ENCODE measurements around the gene F10. TPM values are rescaled to one million over a fixed set of nuclear protein-coding genes. Genes with fewer than 3 reads are reported as not detected.
"Not testable (repeated sequence)": the region's sequence is repeated elsewhere in the genome, so short reads cannot be mapped to it uniquely, and the experiment has no call there.

The F10 gene
- total RNA-seq, 2 donors from 2014 or later, result not detected

GRCh38 chr13:113112475-113112874 is 10.1 kb upstream of the F10 start:
- not testable (repeated sequence) for H3K4me3 Mint-ChIP-seq; DNase-seq; H3K27me3 Mint-ChIP-seq (ENCODE audit: low read depth)

GRCh38 chr13:113112893-113113845 is 9.4 kb upstream of the F10 start:
- H3K36me3 Mint-ChIP-seq (ENCODE audit: insufficient read depth in 2 of 2), result peaks cover 0 to 2% of the 10 kb centered on the region in 2 donors
- no peaks in the 10 kb centered on the region for H3K4me1 Mint-ChIP-seq (ENCODE audit: low read depth)
- no peak overlapping the region for H3K27ac Mint-ChIP-seq
- no peak for DNase-seq
- no peaks in the 10 kb centered on the region for H3K9me3 Mint-ChIP-seq
- ATAC-seq (replicated peaks in 1 of 2), result no peak
- H3K4me3 Mint-ChIP-seq, result no peak overlapping the region
- H3K27me3 Mint-ChIP-seq (ENCODE audit: low read depth), result no peaks in the 10 kb centered on the region

More at GRCh38 chr13:113112475-113112874, 10.1 kb upstream of the F10 start:
- not testable (repeated sequence) for H3K4me1 Mint-ChIP-seq (ENCODE audit: low read depth); ATAC-seq (replicated peaks in 1 of 2); H3K27ac Mint-ChIP-seq; H3K9me3 Mint-ChIP-seq; H3K36me3 Mint-ChIP-seq (ENCODE audit: insufficient read depth in 2 of 2)

GRCh38 chr13:113113846-113114271 is 8.7 kb upstream of the F10 start:
- Mint-ChIP-seq H3K4me1 (ENCODE audit: low read depth) (no peaks in the 10 kb centered on the region), H3K27me3 (ENCODE audit: low read depth) (no peaks in the 10 kb centered on the region), H3K36me3 (ENCODE audit: insufficient read depth in 2 of 2) (peaks cover 0 to 2% of the 10 kb centered on the region in 2 donors), H3K9me3 (no peaks in the 10 kb centered on the region), H3K27ac (no peak overlapping the region), H3K4me3 (no peak overlapping the region)
- DNase-seq, result no peak
- ATAC-seq (replicated peaks in 1 of 2), result no peak

GRCh38 chr13:113114511-113115362 is 7.9 kb upstream of the F10 start:
- DNase-seq (no peak), ATAC-seq (replicated peaks in 1 of 2) (no peak)
- Mint-ChIP-seq H3K27ac (no peak overlapping the region), H3K27me3 (ENCODE audit: low read depth) (no peaks in the 10 kb centered on the region), H3K4me1 (ENCODE audit: low read depth) (no peaks in the 10 kb centered on the region), H3K4me3 (no peak overlapping the region), H3K36me3 (ENCODE audit: insufficient read depth in 2 of 2) (no peaks in the 10 kb centered on the region), H3K9me3 (no peaks in the 10 kb centered on the region)

GRCh38 chr13:113115363-113116205 is 7.0 kb upstream of the F10 start:
- Mint-ChIP-seq H3K4me1 (ENCODE audit: low read depth) (no peaks in the 10 kb centered on the region), H3K36me3 (ENCODE audit: insufficient read depth in 2 of 2) (no peaks in the 10 kb centered on the region), H3K9me3 (no peaks in the 10 kb centered on the region), H3K27ac (no peak overlapping the region), H3K27me3 (ENCODE audit: low read depth) (no peaks in the 10 kb centered on the region), H3K4me3 (no peak overlapping the region)
- no peak for DNase-seq
- no peak for ATAC-seq (replicated peaks in 1 of 2)

GRCh38 chr13:113116206-113116800 is 6.3 kb upstream of the F10 start:
- ATAC-seq (replicated peaks in 1 of 2), result no peak
- no peaks in the 10 kb centered on the region for H3K27me3 Mint-ChIP-seq (ENCODE audit: low read depth)
- H3K36me3 Mint-ChIP-seq (ENCODE audit: insufficient read depth in 2 of 2), result no peaks in the 10 kb centered on the region
- H3K4me3 Mint-ChIP-seq, result no peak overlapping the region
- no peaks in the 10 kb centered on the region for H3K9me3 Mint-ChIP-seq
- no peaks in the 10 kb centered on the region for H3K4me1 Mint-ChIP-seq (ENCODE audit: low read depth)
- DNase-seq, result no peak
- H3K27ac Mint-ChIP-seq, result no peak overlapping the region

GRCh38 chr13:113116871-113117271 is 5.7 kb upstream of the F10 start:
- H3K4me3 Mint-ChIP-seq, result no peak overlapping the region
- no peak overlapping the region for H3K27ac Mint-ChIP-seq
- ATAC-seq (replicated peaks in 1 of 2) (no peak), DNase-seq (no peak)
- no peaks in the 10 kb centered on the region for H3K36me3 Mint-ChIP-seq (ENCODE audit: insufficient read depth in 2 of 2)
- H3K4me1 Mint-ChIP-seq (ENCODE audit: low read depth), result no peaks in the 10 kb centered on the region
- no peaks in the 10 kb centered on the region for H3K9me3 Mint-ChIP-seq
- no peaks in the 10 kb centered on the region for H3K27me3 Mint-ChIP-seq (ENCODE audit: low read depth)

- Mint-ChIP-seq H3K27me3 (ENCODE audit: low read depth) (no peaks in the 10 kb centered on the region), H3K4me3 (no peak overlapping the region), H3K9me3 (no peaks in the 10 kb centered on the region), H3K36me3 (ENCODE audit: insufficient read depth in 2 of 2) (no peaks in the 10 kb centered on the region), H3K4me1 (ENCODE audit: low read depth) (no peaks in the 10 kb centered on the region), H3K27ac (no peak overlapping the region)
- DNase-seq (no peak), ATAC-seq (replicated peaks in 1 of 2) (no peak)
Observed at GRCh38 chr13:113117335-113117872, 5.2 kb upstream of the F10 start.

GRCh38 chr13:113117911-113118260 is 4.7 kb upstream of the F10 start:
- Mint-ChIP-seq H3K27me3 (ENCODE audit: low read depth) (no peaks in the 10 kb centered on the region), H3K4me1 (ENCODE audit: low read depth) (no peaks in the 10 kb centered on the region), H3K4me3 (no peak overlapping the region), H3K9me3 (no peaks in the 10 kb centered on the region), H3K27ac (no peak overlapping the region), H3K36me3 (ENCODE audit: insufficient read depth in 2 of 2) (no peaks in the 10 kb centered on the region)
- ATAC-seq (replicated peaks in 1 of 2) (no peak), DNase-seq (no peak)

GRCh38 chr13:113118261-113119021 is 4.2 kb upstream of the F10 start:
- no peak for ATAC-seq (replicated peaks in 1 of 2)
- no peaks in the 10 kb centered on the region for H3K36me3 Mint-ChIP-seq (ENCODE audit: insufficient read depth in 2 of 2)
- no peak for DNase-seq
- H3K4me1 Mint-ChIP-seq (ENCODE audit: low read depth), result no peaks in the 10 kb centered on the region
- H3K9me3 Mint-ChIP-seq, result no peaks in the 10 kb centered on the region
- no peaks in the 10 kb centered on the region for H3K27me3 Mint-ChIP-seq (ENCODE audit: low read depth)
- no peak overlapping the region for H3K4me3 Mint-ChIP-seq
- H3K27ac Mint-ChIP-seq, result no peak overlapping the region

GRCh38 chr13:113119166-113119821 is 3.3 kb upstream of the F10 start:
- Mint-ChIP-seq H3K4me1 (ENCODE audit: low read depth) (no peaks in the 10 kb centered on the region), H3K36me3 (ENCODE audit: insufficient read depth in 2 of 2) (no peaks in the 10 kb centered on the region), H3K27me3 (ENCODE audit: low read depth) (no peaks in the 10 kb centered on the region), H3K27ac (no peak overlapping the region), H3K9me3 (no peaks in the 10 kb centered on the region), H3K4me3 (no peak overlapping the region)
- ATAC-seq (replicated peaks in 1 of 2) (no peak), DNase-seq (no peak)

All from activated T-cell treated with anti-CD3 and anti-CD28 coated beads, Interleukin-2, amount 50 U/mL, for 72 hours (primary cell).